HFFc6 (cell line): ENCODE measurements around the gene FCGR1A. TPM values are rescaled to one million over a fixed set of nuclear protein-coding genes. Genes with fewer than 3 reads are reported as not detected.
"Not testable (repeated sequence)": the region's sequence is repeated elsewhere in the genome, so short reads cannot be mapped to it uniquely, and the experiment has no call there.

Experiments
- DNase-seq: peaks from one replicate; pipeline ENCODE4 v3.0.0-alpha.2; 2018
- H3K27ac Mint-ChIP-seq: 2 replicates; pipeline ENCODE4 v1.8.0; 2020; ENCODE audit warnings: mild to moderate bottlenecking, mixed read lengths
- H3K27me3 Mint-ChIP-seq: 2 replicates; pipeline ENCODE4 v1.8.0; 2021; ENCODE audit warnings: mild to moderate bottlenecking, moderate library complexity, mixed read lengths; ENCODE audit not compliant: insufficient read depth
- H3K36me3 Mint-ChIP-seq: 2 replicates; pipeline ENCODE4 v1.8.0; 2021; ENCODE audit warnings: low read depth, mixed read lengths
- H3K4me1 Mint-ChIP-seq: 2 replicates; pipeline ENCODE4 v1.8.0; 2020; ENCODE audit warnings: low read depth, mixed read lengths
- H3K4me3 Mint-ChIP-seq: 2 replicates; pipeline ENCODE4 v1.8.0; 2020; ENCODE audit warnings: mild to moderate bottlenecking, moderate library complexity, mixed read lengths
- H3K9me3 Mint-ChIP-seq: 2 replicates; pipeline ENCODE4 v1.8.0; 2020; ENCODE audit warnings: mild to moderate bottlenecking, mixed read lengths
- total RNA-seq, 6 experiments: library from RNA; stranded (reverse); fragmentation: NEBNext Ultra II Directional; extraction: Animal tissue kit (Norgen Biotek cat#: 25700); gene quantifications; 2 replicates in 1 of 6; 3 replicates in 5 of 6; pipeline ENCODE4 v1.2.3, GENCODE V29; 2021

Gene FCGR1A
- total RNA-seq, 6 experiments from 2014 or later, result not detected

GRCh38 chr1:149764087-149764800 is 18.2 kb upstream of the FCGR1A start:
- not testable (repeated sequence) for H3K9me3 Mint-ChIP-seq, DNase-seq, H3K4me3 Mint-ChIP-seq, H3K27ac Mint-ChIP-seq, H3K27me3 Mint-ChIP-seq, H3K36me3 Mint-ChIP-seq, H3K4me1 Mint-ChIP-seq

GRCh38 chr1:149766241-149766640 is 16.3 kb upstream of the FCGR1A start:
- not testable (repeated sequence) for DNase-seq, H3K9me3 Mint-ChIP-seq, H3K4me1 Mint-ChIP-seq, H3K36me3 Mint-ChIP-seq, H3K4me3 Mint-ChIP-seq, H3K27me3 Mint-ChIP-seq, H3K27ac Mint-ChIP-seq

- H3K9me3 Mint-ChIP-seq, H3K27me3 Mint-ChIP-seq, H3K27ac Mint-ChIP-seq, H3K36me3 Mint-ChIP-seq, H3K4me3 Mint-ChIP-seq, DNase-seq, H3K4me1 Mint-ChIP-seq: not testable (repeated sequence)
Observed at GRCh38 chr1:149769216-149769615, 13.3 kb upstream of the FCGR1A start.

GRCh38 chr1:149770661-149771060 is 11.8 kb upstream of the FCGR1A start:
- not testable (repeated sequence) for H3K27ac Mint-ChIP-seq, H3K4me3 Mint-ChIP-seq, H3K4me1 Mint-ChIP-seq, H3K9me3 Mint-ChIP-seq, H3K36me3 Mint-ChIP-seq, DNase-seq, H3K27me3 Mint-ChIP-seq

- H3K9me3 Mint-ChIP-seq, H3K27me3 Mint-ChIP-seq, H3K27ac Mint-ChIP-seq, DNase-seq, H3K36me3 Mint-ChIP-seq, H3K4me1 Mint-ChIP-seq, H3K4me3 Mint-ChIP-seq: not testable (repeated sequence)
Observed at GRCh38 chr1:149771653-149772425, 10.7 kb upstream of the FCGR1A start.

GRCh38 chr1:149775510-149776147 is 6.9 kb upstream of the FCGR1A start:
- H3K4me3 Mint-ChIP-seq, H3K27ac Mint-ChIP-seq, H3K4me1 Mint-ChIP-seq, DNase-seq, H3K36me3 Mint-ChIP-seq, H3K9me3 Mint-ChIP-seq, H3K27me3 Mint-ChIP-seq: not testable (repeated sequence)

- not testable (repeated sequence) for H3K36me3 Mint-ChIP-seq, H3K27me3 Mint-ChIP-seq, H3K4me3 Mint-ChIP-seq, H3K9me3 Mint-ChIP-seq, H3K4me1 Mint-ChIP-seq, H3K27ac Mint-ChIP-seq, DNase-seq
Observed at GRCh38 chr1:149777084-149777483, 5.4 kb upstream of the FCGR1A start.

- DNase-seq, H3K4me3 Mint-ChIP-seq, H3K36me3 Mint-ChIP-seq, H3K27me3 Mint-ChIP-seq, H3K27ac Mint-ChIP-seq, H3K9me3 Mint-ChIP-seq, H3K4me1 Mint-ChIP-seq: not testable (repeated sequence)
Observed at GRCh38 chr1:149778313-149778712, 4.2 kb upstream of the FCGR1A start.

- not testable (repeated sequence) for H3K27ac Mint-ChIP-seq, H3K9me3 Mint-ChIP-seq, H3K4me3 Mint-ChIP-seq, H3K4me1 Mint-ChIP-seq, H3K27me3 Mint-ChIP-seq, DNase-seq, H3K36me3 Mint-ChIP-seq
Observed at GRCh38 chr1:149781413-149781984, 995 bp upstream of the FCGR1A start.

- not testable (repeated sequence) for H3K4me1 Mint-ChIP-seq, H3K36me3 Mint-ChIP-seq, H3K9me3 Mint-ChIP-seq, H3K27me3 Mint-ChIP-seq, H3K27ac Mint-ChIP-seq, H3K4me3 Mint-ChIP-seq, DNase-seq
Observed at GRCh38 chr1:149783289-149783688, 795 bp downstream of the FCGR1A start.

GRCh38 chr1:149783868-149784267 is 1.4 kb downstream of the FCGR1A start:
- not testable (repeated sequence) for H3K9me3 Mint-ChIP-seq, H3K4me3 Mint-ChIP-seq, H3K36me3 Mint-ChIP-seq, H3K27me3 Mint-ChIP-seq, H3K27ac Mint-ChIP-seq, H3K4me1 Mint-ChIP-seq, DNase-seq

GRCh38 chr1:149787688-149788451 is 5.4 kb downstream of the FCGR1A start:
- not testable (repeated sequence) for DNase-seq, H3K4me3 Mint-ChIP-seq, H3K36me3 Mint-ChIP-seq, H3K4me1 Mint-ChIP-seq, H3K27me3 Mint-ChIP-seq, H3K27ac Mint-ChIP-seq, H3K9me3 Mint-ChIP-seq
